Skeletal muscle cell (primary cell): Measurements from ENCODE around the gene STOX2.

Source experiments
- DNase-seq: peaks from one replicate; pipeline ENCODE4 v3.0.0-alpha.2; 2010; ENCODE audit warnings: low read depth
- H3K4me3 ChIP-seq: 2 replicates; pipeline ENCODE4 v1.5.1; 2011; ENCODE audit warnings: low read depth, mild to moderate bottlenecking, control low read depth, low read length, moderate library complexity

The STOX2 gene

GRCh38 chr4:183971929-183972490 is 66.9 kb downstream of the STOX2 start:
- no peak overlapping the region for H3K4me3 ChIP-seq
- no peak for DNase-seq

GRCh38 chr4:183977707-183978106 is 72.6 kb downstream of the STOX2 start:
- no peak overlapping the region for H3K4me3 ChIP-seq
- DNase-seq, result no peak

GRCh38 chr4:183984566-183984965 is 79.5 kb downstream of the STOX2 start:
- H3K4me3 ChIP-seq, result no peak overlapping the region
- DNase-seq, result no peak

- no peak overlapping the region for H3K4me3 ChIP-seq
- DNase-seq, result no peak
These were observed 80.7 kb downstream of the STOX2 start for GRCh38 chr4:183985786-183986185.

GRCh38 chr4:183986291-183986970 is 81.3 kb downstream of the STOX2 start:
- no peak overlapping the region for H3K4me3 ChIP-seq
- DNase-seq, result no peak

GRCh38 chr4:183986971-183987946 is 82.2 kb downstream of the STOX2 start:
- peak overlapping the region; percentile 44 for H3K4me3 ChIP-seq
- DNase-seq, result peak; percentile 68

- DNase-seq, result peak; percentile 87
- peak overlapping the region; percentile 44 for H3K4me3 ChIP-seq
These were observed 82.9 kb downstream of the STOX2 start for GRCh38 chr4:183987987-183988392.

- no peak overlapping the region for H3K4me3 ChIP-seq
- no peak for DNase-seq
These were observed 83.8 kb downstream of the STOX2 start for GRCh38 chr4:183988874-183989273.

GRCh38 chr4:183989461-183989860 is 84.4 kb downstream of the STOX2 start:
- peak; percentile 80 for DNase-seq
- no peak overlapping the region for H3K4me3 ChIP-seq

GRCh38 chr4:183989931-183990330 is 84.8 kb downstream of the STOX2 start:
- DNase-seq, result peak; percentile 25

GRCh38 chr4:183993676-183994075 is 88.6 kb downstream of the STOX2 start:
- no peak for DNase-seq

More at GRCh38 chr4:183989931-183990330, 84.8 kb downstream of the STOX2 start:
- H3K4me3 ChIP-seq, result no peak overlapping the region

GRCh38 chr4:183995570-183995969 is 90.5 kb downstream of the STOX2 start:
- DNase-seq, result no peak

More at GRCh38 chr4:183993676-183994075, 88.6 kb downstream of the STOX2 start:
- no peak overlapping the region for H3K4me3 ChIP-seq

GRCh38 chr4:183996868-183997267 is 91.8 kb downstream of the STOX2 start:
- DNase-seq, result no peak
- H3K4me3 ChIP-seq, result no peak overlapping the region

More at GRCh38 chr4:183995570-183995969, 90.5 kb downstream of the STOX2 start:
- no peak overlapping the region for H3K4me3 ChIP-seq

GRCh38 chr4:183999435-183999834 is 94.3 kb downstream of the STOX2 start:
- no peak for DNase-seq
- no peak overlapping the region for H3K4me3 ChIP-seq

- no peak overlapping the region for H3K4me3 ChIP-seq
- DNase-seq, result no peak
These were observed 95.6 kb downstream of the STOX2 start for GRCh38 chr4:184000457-184001396.

GRCh38 chr4:184003433-184003832 is 98.3 kb downstream of the STOX2 start:
- no peak for DNase-seq
- H3K4me3 ChIP-seq, result no peak overlapping the region

GRCh38 chr4:184007891-184008290 is 102.8 kb downstream of the STOX2 start:
- no peak for DNase-seq
- H3K4me3 ChIP-seq, result no peak overlapping the region

GRCh38 chr4:184010696-184011095 is 105.6 kb downstream of the STOX2 start:
- DNase-seq, result no peak
- no peak overlapping the region for H3K4me3 ChIP-seq

- DNase-seq, result no peak
- no peak overlapping the region for H3K4me3 ChIP-seq
These were observed 106.8 kb downstream of the STOX2 start for GRCh38 chr4:184011826-184012380.
